Chondrocyte (in vitro differentiated cells): ENCODE results near the gene OPTC. TPM values are rescaled to one million over a fixed set of nuclear protein-coding genes. Genes with fewer than 3 reads are reported as not detected.

Experiments used
- DNase-seq: peaks from one replicate; pipeline ENCODE4 v3.0.0; 2021; ENCODE audit warnings: mixed read lengths, low spot score
- H3K27ac Mint-ChIP-seq: one replicate; pipeline ENCODE4 v1.8.0; 2021; ENCODE audit warnings: mild to moderate bottlenecking, moderate library complexity, mixed read lengths; ENCODE audit not compliant: unreplicated experiment
- H3K27me3 Mint-ChIP-seq: 2 replicates; pipeline ENCODE4 v1.8.0; 2021; ENCODE audit warnings: low read depth, mixed read lengths
- H3K36me3 Mint-ChIP-seq: 2 replicates; pipeline ENCODE4 v1.8.0; 2021; ENCODE audit warnings: low read depth, mixed read lengths
- H3K4me1 Mint-ChIP-seq: 2 replicates; pipeline ENCODE4 v1.8.0; 2021; ENCODE audit warnings: low read depth, mild to moderate bottlenecking, mixed read lengths
- H3K4me3 Mint-ChIP-seq: one replicate; pipeline ENCODE4 v1.8.0; 2021; ENCODE audit warnings: mild to moderate bottlenecking, moderate library complexity, mixed read lengths; ENCODE audit not compliant: unreplicated experiment
- H3K9me3 Mint-ChIP-seq: 2 replicates; pipeline ENCODE4 v1.8.0; 2021; ENCODE audit warnings: low read depth, mixed read lengths
- CTCF ChIP-seq: fragments of 200-600 bp; sonication (generic); IDR thresholded peaks from 2 replicates; pipeline ENCODE4 v1.5.0; 2021; ENCODE audit warnings: antibody characterized with exemption, mild to moderate bottlenecking, moderate library complexity
- total RNA-seq: library from RNA; stranded (reverse); gene quantifications from 3 replicates; pipeline ENCODE4 v1.2.1, GENCODE V29; 2021

Gene OPTC
- total RNA-seq, 1 donor from 2014 or later = not detected

DNA sequence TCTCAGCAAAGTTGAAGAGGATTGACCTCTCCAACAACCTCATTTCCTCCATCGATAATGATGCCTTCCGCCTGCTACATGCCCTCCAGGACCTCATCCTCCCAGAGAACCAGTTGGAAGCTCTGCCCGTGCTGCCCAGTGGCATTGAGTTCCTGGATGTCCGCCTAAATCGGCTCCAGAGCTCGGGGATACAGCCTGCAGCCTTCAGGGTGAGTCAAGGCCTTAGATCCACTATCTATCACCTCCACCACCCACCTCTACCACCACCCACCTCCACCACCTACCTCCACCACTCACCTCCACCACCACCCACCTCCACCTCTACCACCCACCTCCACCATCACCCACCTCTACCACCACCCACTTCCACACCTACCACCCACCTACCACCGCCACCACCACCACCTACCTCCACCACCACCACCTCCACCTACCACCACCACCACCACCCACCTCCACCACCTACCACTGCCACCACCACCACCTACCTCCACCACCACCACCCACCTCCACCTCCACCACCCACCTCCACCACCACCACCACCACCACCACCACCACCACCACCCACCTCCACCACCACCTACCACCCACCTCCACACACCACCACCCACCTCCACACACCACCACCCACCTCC lies 5.8 kb downstream of the OPTC start:
- peaks cover 4% of the 10 kb centered on the region for H3K4me1 Mint-ChIP-seq
- no peak overlapping the region for H3K27ac Mint-ChIP-seq
- H3K27me3 Mint-ChIP-seq = no peaks in the 10 kb centered on the region
- no peaks in the 10 kb centered on the region for H3K9me3 Mint-ChIP-seq
- no peak for TF ChIP-seq CTCF
- H3K4me3 Mint-ChIP-seq = no peak overlapping the region
- H3K36me3 Mint-ChIP-seq = no peaks in the 10 kb centered on the region
- DNase-seq = no peak

GRCh38 chr1:203500279-203500678 lies 6.3 kb downstream of the OPTC start:
- DNase-seq = no peak
- Mint-ChIP-seq H3K36me3 (no peaks in the 10 kb centered on the region), H3K27me3 (no peaks in the 10 kb centered on the region), H3K9me3 (no peaks in the 10 kb centered on the region), H3K27ac (no peak overlapping the region), H3K4me3 (no peak overlapping the region), H3K4me1 (peaks cover 7% of the 10 kb centered on the region)
- TF ChIP-seq CTCF = no peak

DNA sequence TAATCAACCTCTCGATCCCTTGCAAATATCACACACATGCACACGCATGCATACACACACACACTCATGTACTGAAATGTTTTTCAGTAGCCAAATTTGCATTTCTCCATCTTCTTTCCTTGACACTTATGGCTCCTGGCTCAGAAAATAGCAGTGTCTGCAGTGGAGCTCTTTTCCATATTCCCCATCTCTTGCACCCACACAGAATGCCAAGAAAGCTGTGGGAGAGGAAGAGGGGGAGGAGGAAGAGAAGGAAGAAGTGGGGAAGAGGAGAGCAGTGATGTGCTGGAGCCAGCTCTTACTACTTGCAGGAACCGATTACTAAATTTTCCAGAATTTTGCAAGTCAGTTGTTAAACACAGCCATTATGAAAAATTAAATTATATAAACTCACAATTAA lies 9.9 kb downstream of the OPTC start:
- TF ChIP-seq CTCF = no peak
- no peaks in the 10 kb centered on the region for H3K9me3 Mint-ChIP-seq
- peaks cover 29% of the 10 kb centered on the region for H3K4me1 Mint-ChIP-seq
- no peak overlapping the region for H3K27ac Mint-ChIP-seq
- no peaks in the 10 kb centered on the region for H3K36me3 Mint-ChIP-seq
- DNase-seq = no peak
- H3K27me3 Mint-ChIP-seq = no peaks in the 10 kb centered on the region
- H3K4me3 Mint-ChIP-seq = no peak overlapping the region

DNA sequence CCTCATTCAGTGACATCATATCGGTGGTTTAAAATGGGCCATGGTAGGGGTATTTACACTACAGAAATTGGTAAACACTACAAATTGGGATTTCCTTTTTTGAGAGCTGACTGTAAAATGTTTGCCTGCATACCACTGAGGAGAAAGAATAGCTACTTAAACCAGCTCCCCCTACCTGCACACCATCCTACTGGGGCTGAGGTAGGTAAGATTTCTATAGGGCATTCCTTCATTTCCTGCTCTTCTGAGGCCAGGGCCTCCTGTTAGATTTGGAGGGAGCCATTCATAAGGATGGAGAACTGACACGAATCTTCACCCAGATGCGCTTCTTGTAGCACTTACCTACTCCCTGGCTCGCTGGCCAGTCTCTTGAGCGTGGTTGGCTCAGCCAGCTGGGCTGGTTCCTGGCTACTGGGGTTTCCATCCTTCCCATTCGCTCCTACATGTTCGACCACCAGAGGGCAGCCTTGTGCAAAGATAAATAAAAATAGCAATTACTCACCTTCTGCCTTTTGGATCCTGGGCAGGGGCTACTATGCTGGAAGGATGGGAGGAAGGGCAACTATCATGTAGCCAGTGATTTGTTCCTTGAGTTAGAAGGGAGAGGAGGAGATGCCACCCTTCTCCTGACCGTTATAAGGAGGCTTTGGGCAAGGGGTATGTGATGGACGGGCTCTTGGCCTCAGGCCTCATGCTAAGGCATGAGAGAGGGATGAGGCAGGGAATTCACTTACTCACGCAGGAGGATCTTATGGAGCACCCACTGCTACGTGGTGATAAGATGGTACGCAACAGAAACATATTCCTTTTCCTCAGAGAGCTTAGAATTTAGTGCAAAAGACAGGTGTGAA lies 10.7 kb downstream of the OPTC start:
- no peaks in the 10 kb centered on the region for H3K27me3 Mint-ChIP-seq
- peak; percentile 96 for TF ChIP-seq CTCF
- H3K36me3 Mint-ChIP-seq = no peaks in the 10 kb centered on the region
- no peaks in the 10 kb centered on the region for H3K9me3 Mint-ChIP-seq
- DNase-seq = no peak
- peaks cover 36% of the 10 kb centered on the region for H3K4me1 Mint-ChIP-seq
- H3K4me3 Mint-ChIP-seq = no peak overlapping the region
- H3K27ac Mint-ChIP-seq = no peak overlapping the region

DNA sequence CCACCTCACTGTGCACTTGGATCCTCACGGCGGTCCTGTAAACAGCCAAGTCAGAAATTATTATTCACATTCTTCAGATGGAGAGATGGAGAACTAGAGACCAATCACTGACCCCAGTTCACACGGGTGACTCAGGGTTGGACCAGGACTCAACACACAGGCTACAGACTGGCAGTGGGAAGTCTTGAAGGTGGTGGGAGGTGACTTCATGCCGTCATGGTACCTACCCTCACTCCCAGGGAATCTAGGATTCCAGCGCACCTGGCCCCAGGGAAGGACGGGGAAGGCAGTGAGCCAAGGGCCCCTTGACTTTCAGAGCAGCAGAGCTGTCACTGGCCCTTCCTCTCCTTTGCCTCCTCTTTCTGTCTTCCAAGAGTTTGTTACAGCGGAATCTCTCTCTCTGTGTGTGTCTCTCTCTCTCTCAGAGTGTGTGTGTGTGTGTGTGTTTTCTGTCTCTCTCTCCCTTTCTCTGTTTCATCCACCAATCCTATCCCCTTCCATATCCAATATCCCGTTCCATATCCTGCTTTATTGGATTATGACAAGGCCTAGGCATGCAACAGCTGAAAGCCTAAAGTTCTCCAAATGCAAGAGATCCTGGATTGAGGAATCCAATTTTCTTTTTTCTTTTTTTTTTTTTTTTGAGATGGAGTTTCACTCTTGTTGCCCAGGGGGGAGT lies 11.7 kb downstream of the OPTC start:
- Mint-ChIP-seq H3K4me3 (no peak overlapping the region), H3K27me3 (no peaks in the 10 kb centered on the region), H3K36me3 (no peaks in the 10 kb centered on the region), H3K4me1 (peaks cover 36% of the 10 kb centered on the region), H3K27ac (no peak overlapping the region), H3K9me3 (no peaks in the 10 kb centered on the region)
- peak; percentile 43 for DNase-seq
- no peak for TF ChIP-seq CTCF
